K562 (cell line): ENCODE measurements around the gene HMOX1. TPM values are rescaled to one million over a fixed set of nuclear protein-coding genes. Genes with fewer than 3 reads are reported as not detected.

Experiments used
- ATAC-seq: fragments of 200-7000 bp; cut with Tn5 transposase; 3 replicates; pipeline ENCODE4 v1.9.1; 2020; ENCODE audit warnings: moderate library complexity
- BruUV-seq: library from RNA; stranded (reverse); fragments of 400-500 nt; replicated peaks from 2 replicates; lab custom pipeline; 2021; lab: Mats Ljungman, UMichigan
- CTCF ChIA-PET: fragments of 300-600 bp; formaldehyde crosslinking; extraction: SDS; loops from one replicate; lab custom pipeline; 2021; ENCODE audit warnings: low intra/inter-chr PET ratio; lab: Yijun Ruan, JAX
- POLR2A ChIA-PET: fragments of 300-600, 350-650 bp; sonication (Branson Sonifier 250); formaldehyde crosslinking; extraction: SDS; loops from one replicate; lab custom pipeline; 2021; ENCODE audit warnings: antibody characterized with exemption, inconsistent platforms; lab: Yijun Ruan, JAX
- DNase-seq, 4 experiments: peaks; one replicate each; pipeline versions ENCODE4 v3.0.0 to v3.0.0-alpha.2; 2011 to 2018; ENCODE audit warnings: low spot score in 3 of 4, mixed read lengths in 3 of 4; ENCODE audit errors: extremely low read depth in 1 of 4
- FAIRE-seq: peaks from 2 replicates; lab custom pipeline; 2011; peaks lifted over from hg19 to GRCh38; lab: Jason Lieb, UNC
- H2AFZ ChIP-seq: 2 replicates; pipeline ENCODE4 v1.6.0; 2011; ENCODE audit warnings: low read depth, low read length, control low read depth, inconsistent platforms
- H3K27ac ChIP-seq: fragments of 200-600 bp; 3 replicates; pipeline ENCODE4 v1.8.0; 2011; ENCODE audit warnings: low read depth, mild to moderate bottlenecking, control low read depth, inconsistent platforms, low read length, moderate library complexity, mixed read lengths; ENCODE audit errors: extremely low read depth
- H3K27me3 ChIP-seq, 2 experiments: fragments of 300-600 bp in 1 of 2; 2 replicates in 1 of 2; 3 replicates in 1 of 2; pipeline versions ENCODE4 v1.6.0 to v1.8.0; 2011; ENCODE audit warnings: inconsistent platforms in 2 of 2, low read length in 2 of 2, mild to moderate bottlenecking in 1 of 2, mixed read lengths in 1 of 2, moderate library complexity in 1 of 2; ENCODE audit not compliant: control insufficient read depth in 2 of 2, insufficient read depth in 2 of 2
- H3K36me3 ChIP-seq: fragments of 300-600 bp; 3 replicates; pipeline ENCODE4 v1.8.0; 2011; ENCODE audit warnings: mild to moderate bottlenecking, low read length, inconsistent platforms; ENCODE audit not compliant: control insufficient read depth, insufficient read depth
- H3K4me1 ChIP-seq, 2 experiments: fragments of 200-600 bp in 1 of 2; replicated peaks in 1 of 2; 2 replicates in 1 of 2; 3 replicates in 1 of 2; pipeline versions ENCODE4 v1.5.1 to v1.8.0; 2011; ENCODE audit warnings: inconsistent platforms in 2 of 2, low read length in 2 of 2, mild to moderate bottlenecking in 1 of 2, mixed read lengths in 1 of 2, moderate library complexity in 1 of 2; ENCODE audit not compliant: control insufficient read depth in 2 of 2, insufficient read depth in 2 of 2
- H3K4me2 ChIP-seq: 2 replicates; pipeline ENCODE4 v1.6.1; 2011; ENCODE audit warnings: low read length, control low read depth, inconsistent platforms, mixed read lengths; ENCODE audit not compliant: insufficient read depth
- H3K4me3 ChIP-seq: fragments of 200-600 bp; sonication (generic), shearing (Covaris generic); 2 replicates; pipeline ENCODE4 v1.5.1; 2016; ENCODE audit warnings: control low read depth, inconsistent platforms
- H3K79me2 ChIP-seq: fragments of 200-600 bp; 3 replicates; pipeline ENCODE4 v1.8.0; 2011; ENCODE audit warnings: low read length, inconsistent platforms; ENCODE audit not compliant: control insufficient read depth, insufficient read depth
- H3K9ac ChIP-seq, 2 experiments: 2 replicates each; pipeline versions ENCODE4 v1.6.0 to v1.6.1; 2011; ENCODE audit warnings: low read depth in 2 of 2, low read length in 2 of 2, control low read depth in 1 of 2, inconsistent platforms in 1 of 2, mild to moderate bottlenecking in 1 of 2, mixed read lengths in 1 of 2; ENCODE audit not compliant: insufficient read depth in 1 of 2
- H3K9me1 ChIP-seq: one replicate; pipeline ENCODE4 v1.6.0; 2011; ENCODE audit warnings: inconsistent platforms, mild to moderate bottlenecking, low read length, moderate library complexity; ENCODE audit not compliant: control insufficient read depth, insufficient read depth
- H3K9me3 ChIP-seq: replicated peaks from 2 replicates; pipeline ENCODE4 v1.5.1; 2011; ENCODE audit warnings: low read depth, low read length, inconsistent platforms; ENCODE audit not compliant: control insufficient read depth, insufficient read depth
- H4K20me1 ChIP-seq: replicated peaks from 2 replicates; pipeline ENCODE4 v1.6.1; 2011; ENCODE audit warnings: low read length, inconsistent platforms, mixed read lengths; ENCODE audit not compliant: control insufficient read depth, insufficient read depth
- BCOR ChIP-seq: fragments of 450-650 bp; IDR thresholded peaks from 2 replicates; pipeline ENCODE4 v1.6.1; 2016
- CBFA2T3 ChIP-seq: fragments of 450-650 bp; IDR thresholded peaks from 2 replicates; pipeline ENCODE4 v1.6.1; 2017
- CBX1 ChIP-seq: sonication (generic); IDR thresholded peaks from 2 replicates; pipeline ENCODE4 v1.6.1; 2016; ENCODE audit warnings: antibody characterized with exemption, low read depth, mild to moderate bottlenecking
- KDM1A ChIP-seq, 2 experiments: fragments of 450-650 bp; IDR thresholded peaks; 2 replicates each; pipeline ENCODE4 v1.6.1; 2016; ENCODE audit warnings: mild to moderate bottlenecking in 2 of 2
- RBM25 ChIP-seq: fragments of 200-400 bp; formaldehyde crosslinking; IDR thresholded peaks from 2 replicates; pipeline ENCODE4 v1.6.1; 2018; ENCODE audit warnings: low read length, low read depth, moderate library complexity; ENCODE audit not compliant: severe bottlenecking
- RCOR1 ChIP-seq, 2 experiments: IDR thresholded peaks; 2 replicates each; pipeline ENCODE4 v1.6.1; 2012; ENCODE audit warnings: low read depth in 2 of 2, low read length in 2 of 2, borderline replicate concordance in 1 of 2, improper control_type of control experiment in 1 of 2
- WGBS: fragments of 100-300 bp; shearing (Covaris generic); methylation state at CpG from one replicate; pipeline ENCODE4 v1.1.6; 2016; ENCODE audit warnings: low coverage, mixed read lengths; ENCODE audit not compliant: insufficient coverage; ENCODE audit errors: missing lambda C conversion rate; 5-methylcytosine and 5-hydroxymethylcytosine counted together
- in situ Hi-C: fragments of 300-500 bp; cut with MboI; formaldehyde crosslinking; loops from 4 replicates; pipeline ENCODE4 v1.15.0; 2018; ENCODE audit warnings: inconsistent platforms, mixed read lengths
- intact Hi-C: fragments of 100-400 bp; cut with micrococcal nuclease; formaldehyde crosslinking; loops from 2 replicates; pipeline ENCODE4 v1.14.2; 2022
- polyA plus RNA-seq, 8 experiments: library from polyadenylated mRNA; depleted of rRNA in 4 of 8; stranded (reverse) in 5 of 8; unstranded in 3 of 8; fragments of >200 nt; fragmentation: Nextera tagmentation in 2 of 8; fragmentation: Illumina TruSeq in 1 of 8; extraction: Ambion mirVana in 2 of 8; extraction: Trizol in 1 of 8; gene quantifications; 2 replicates each; pipeline versions ENCODE4 v1.2.1 to v1.2.3, GENCODE V29; 2011 to 2014; ENCODE audit warnings: inconsistent platforms in 1 of 8, missing spikeins in 1 of 8
- total RNA-seq, 7 experiments: library from RNA; depleted of rRNA in 6 of 7; stranded (reverse); fragments of >200 nt in 6 of 7; fragmentation: Illumina TruSeq in 2 of 7; extraction: Trizol in 2 of 7; gene quantifications; 2 replicates each; pipeline versions ENCODE4 v1.2.1 to v1.2.3, GENCODE V29; 2011 to 2021; ENCODE audit warnings: low replicate concordance in 1 of 7

The HMOX1 gene
- total and polyA plus RNA-seq, 9 of the 15 experiments (the other 6 are each of a cell fraction or from before 2014, with no cell fraction given) = not detected

- intact Hi-C loops (no loop called here), in situ Hi-C loops (no loop called here)
- no peaks in the 10 kb centered on the region for H3K9me1 ChIP-seq
- no peak for DNase-seq
- H3K9me3 ChIP-seq = no peaks in the 10 kb centered on the region
- H3K4me2 ChIP-seq = no peak overlapping the region
- H3K27me3 ChIP-seq = no peaks in the 10 kb centered on the region
- peak; percentile 37 for TF ChIP-seq RBM25
- TF ChIP-seq CBFA2T3 = 0 out of 2 replicates have a peak, but pooled peaks have one; percentile 4
- no peak for TF ChIP-seq RCOR1 (IDR thresholded peaks at IDR 0.05; ENCODE audit: borderline replicate concordance in 1 of 2, low read depth in 2 of 2, low read length in 2 of 2)
- TF ChIP-seq KDM1A (IDR thresholded peaks at IDR 0.05) = peak; percentile 31 to 61; a peak in 1 of 4 replicates
- peak; percentile 72 for TF ChIP-seq BCOR
- no peak for TF ChIP-seq CBX1
- ChIA-PET POLR2A (interaction anchor here (0.8 to 3.6 kb wide), 3 partner anchors 10 to 14 kb away, joined by 3 to 14 read pairs (median 5); no protein-coding TSS in a partner anchor), CTCF (no interaction called here)
- no TSS peak for BruUV-seq
- H3K4me3 ChIP-seq = no peak overlapping the region
- H3K9ac ChIP-seq = no peak overlapping the region; a peak in 1 of 4 replicates
- no peaks in the 10 kb centered on the region for H3K36me3 ChIP-seq
- 79% methylated on average over 5 of the region's 6 CpGs for WGBS
- no peak for ATAC-seq
- H4K20me1 ChIP-seq = no peaks in the 10 kb centered on the region
- H3K4me1 ChIP-seq = peaks cover 0 to 13% of the 10 kb centered on the region in 2 experiments; a peak in 3 of 5 replicates
- no peaks in the 10 kb centered on the region for H3K79me2 ChIP-seq
- no peak for FAIRE-seq
- no peak overlapping the region for H3K27ac ChIP-seq
- peak overlapping the region; percentile 68; the same call in 1 of the 2 replicates for H2AFZ ChIP-seq
Measured at GRCh38 chr22:35384975-35385588, 4.2 kb downstream of the HMOX1 start.
